Prostate gland (tissue), 2 donors: ENCODE measurements around the gene SAMD3. TPM values are rescaled to one million over a fixed set of nuclear protein-coding genes. Genes with fewer than 3 reads are reported as not detected.

Source experiments
- DNase-seq: peaks from one replicate; pipeline ENCODE4 v3.0.0-alpha.2; 2019; ENCODE audit warnings: low spot score
- H3K27ac ChIP-seq, 2 donors: fragments of 200-600 bp; sonication (generic); 2 replicates each; pipeline ENCODE4 v1.5.1; 2017 to 2019
- H3K27me3 ChIP-seq: fragments of 200-600 bp; sonication (generic); replicated peaks from 2 replicates; pipeline ENCODE4 v1.5.1; 2019; ENCODE audit not compliant: insufficient read depth
- H3K36me3 ChIP-seq, 2 donors: fragments of 200-600 bp; sonication (generic); 1 replicate in 1 of 2; 2 replicates in 1 of 2; pipeline versions ENCODE4 v1.5.1 to v1.8.1; 2017 to 2019
- H3K4me1 ChIP-seq: fragments of 200-600 bp; sonication (generic); replicated peaks from 2 replicates; pipeline ENCODE4 v1.5.1; 2019
- H3K4me3 ChIP-seq, 2 donors: fragments of 200-600 bp; sonication (generic); 2 replicates each; pipeline ENCODE4 v1.5.1; 2017 to 2019
- H3K9me3 ChIP-seq: fragments of 200-600 bp; sonication (generic); 2 replicates; pipeline ENCODE4 v1.5.1; 2017
- CTCF ChIP-seq, 4 experiments: fragments of 200-600 bp in 2 of 4; fragments of 450-650 bp in 2 of 4; sonication (generic) in 2 of 4; IDR thresholded peaks; 1 replicate in 3 of 4; 2 replicates in 1 of 4; pipeline ENCODE4 v1.5.1; 2016 to 2019; ENCODE audit warnings: antibody characterized with exemption in 4 of 4, mild to moderate bottlenecking in 2 of 4, moderate library complexity in 2 of 4
- POLR2A ChIP-seq: fragments of 450-650 bp; IDR thresholded peaks from one replicate; pipeline ENCODE4 v1.6.1; 2016; ENCODE audit warnings: antibody characterized with exemption, mild to moderate bottlenecking
- POLR2AphosphoS5 ChIP-seq: sonication (generic); formaldehyde crosslinking; IDR thresholded peaks from one replicate; pipeline ENCODE4 v1.6.1; 2017; ENCODE audit warnings: antibody characterized with exemption
- WGBS: methylation state at CpG from one replicate; pipeline ENCODE4 v1.1.5; 2018; 5-methylcytosine and 5-hydroxymethylcytosine counted together
- intact Hi-C: fragments of 100-400 bp; cut with DNase I; formaldehyde crosslinking; loops from one replicate; pipeline ENCODE4 v1.14.2; 2022
- total RNA-seq, 2 donors: library from RNA; depleted of rRNA; stranded (reverse); fragments of >200 nt; gene quantifications; one replicate each; pipeline ENCODE4 v1.1.0, GENCODE V29; 2016

The SAMD3 gene
- total RNA-seq, 2 donors from 2014 or later = 3.6 TPM; not detected in 1

GRCh38 chr6:130207979-130208649 lies 14.6 kb downstream of the SAMD3 start:
- H3K4me3 ChIP-seq = no peak overlapping the region
- DNase-seq = no peak
- intact Hi-C loops = no loop called here
- H3K4me1 ChIP-seq = no peaks in the 10 kb centered on the region
- no peak overlapping the region for H3K27ac ChIP-seq
- 93% methylated on average over 10 of the region's 10 CpGs for WGBS
- TF ChIP-seq CTCF (IDR thresholded peaks at IDR 0.05) (no peak), POLR2A (no peak), POLR2AphosphoS5 (no peak)
- no peaks in the 10 kb centered on the region for H3K27me3 ChIP-seq
- no peaks in the 10 kb centered on the region for H3K9me3 ChIP-seq
- no peaks in the 10 kb centered on the region for H3K36me3 ChIP-seq

GRCh38 chr6:130206479-130206878 lies 16.3 kb downstream of the SAMD3 start:
- Histone ChIP-seq H3K9me3 (no peaks in the 10 kb centered on the region), H3K36me3 (no peaks in the 10 kb centered on the region), H3K27ac (no peak overlapping the region), H3K4me3 (no peak overlapping the region), H3K27me3 (no peaks in the 10 kb centered on the region), H3K4me1 (no peaks in the 10 kb centered on the region)
- no peak for TF ChIP-seq POLR2AphosphoS5
- WGBS = 51% methylated on average over 3 of the region's 3 CpGs
- intact Hi-C loops = no loop called here
- DNase-seq = no peak

- intact Hi-C loops = no loop called here
- Histone ChIP-seq H3K27me3 (no peaks in the 10 kb centered on the region), H3K36me3 (no peaks in the 10 kb centered on the region), H3K4me1 (no peaks in the 10 kb centered on the region), H3K4me3 (no peak overlapping the region), H3K9me3 (no peaks in the 10 kb centered on the region), H3K27ac (no peak overlapping the region)
- no peak for TF ChIP-seq CTCF (IDR thresholded peaks at IDR 0.05)
- TF ChIP-seq POLR2AphosphoS5 = no peak
- TF ChIP-seq POLR2A = no peak
- 81% methylated on average over 3 of the region's 3 CpGs for WGBS
- no peak for DNase-seq
Observed at GRCh38 chr6:130204322-130204721, 18.4 kb downstream of the SAMD3 start.

- no peak overlapping the region for H3K4me3 ChIP-seq
- H3K9me3 ChIP-seq = no peaks in the 10 kb centered on the region
- no peaks in the 10 kb centered on the region for H3K4me1 ChIP-seq
- WGBS = 92% methylated on average over 1 of the region's 1 CpG
- DNase-seq = no peak
- H3K36me3 ChIP-seq = no peaks in the 10 kb centered on the region
- TF ChIP-seq POLR2A = no peak
- no peak for TF ChIP-seq POLR2AphosphoS5
- intact Hi-C loops = no loop called here
- H3K27me3 ChIP-seq = no peaks in the 10 kb centered on the region
- no peak overlapping the region for H3K27ac ChIP-seq
Observed at GRCh38 chr6:130203370-130203769, 19.4 kb downstream of the SAMD3 start.

- H3K36me3 ChIP-seq = no peaks in the 10 kb centered on the region
- no peak for DNase-seq
- no peaks in the 10 kb centered on the region for H3K9me3 ChIP-seq
- H3K27ac ChIP-seq = no peak overlapping the region
- intact Hi-C loops = no loop called here
- H3K27me3 ChIP-seq = no peaks in the 10 kb centered on the region
- H3K4me1 ChIP-seq = no peaks in the 10 kb centered on the region
- 55% methylated on average over 6 of the region's 6 CpGs for WGBS
- no peak overlapping the region for H3K4me3 ChIP-seq
- no peak for TF ChIP-seq POLR2A
- TF ChIP-seq POLR2AphosphoS5 = no peak
- TF ChIP-seq CTCF (IDR thresholded peaks at IDR 0.05) = no peak
Observed at GRCh38 chr6:130202782-130203181, 20.0 kb downstream of the SAMD3 start.

- intact Hi-C loops = no loop called here
- H3K27me3 ChIP-seq = no peaks in the 10 kb centered on the region
- H3K36me3 ChIP-seq = no peaks in the 10 kb centered on the region
- no peak overlapping the region for H3K4me3 ChIP-seq
- no peaks in the 10 kb centered on the region for H3K9me3 ChIP-seq
- no peaks in the 10 kb centered on the region for H3K4me1 ChIP-seq
- WGBS = 82% methylated on average over 7 of the region's 7 CpGs
- TF ChIP-seq POLR2AphosphoS5 = no peak
- TF ChIP-seq CTCF (IDR thresholded peaks at IDR 0.05) = no peak
- no peak for TF ChIP-seq POLR2A
- no peak for DNase-seq
- H3K27ac ChIP-seq = no peak overlapping the region
Observed at GRCh38 chr6:130200020-130200419, 22.7 kb downstream of the SAMD3 start.
